Measurements from ENCODE around the gene ELOVL2.
"Not testable (repeated sequence)": the region's sequence is repeated elsewhere in the genome, so short reads cannot be mapped to it uniquely, and the experiment has no call there.

The ELOVL2 gene

DNA sequence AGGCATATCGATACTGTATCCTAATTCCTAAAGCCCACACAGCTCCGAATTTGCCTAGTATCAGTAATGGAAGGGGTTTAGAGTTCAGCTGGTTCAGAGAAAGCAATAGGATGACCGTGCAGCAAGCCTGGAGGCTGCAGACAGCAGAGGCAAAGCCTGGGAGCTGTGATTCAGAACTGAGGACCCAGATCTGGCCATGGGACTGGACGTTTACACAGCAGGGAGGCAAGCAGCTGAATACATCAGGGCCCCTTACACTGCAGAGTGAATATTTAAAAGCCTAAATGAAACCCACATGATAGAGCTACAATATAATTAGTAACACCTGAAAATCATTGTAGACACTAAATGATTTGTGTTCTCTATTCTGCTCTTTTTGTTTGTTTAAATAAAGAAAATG is 38.0 kb downstream of the ELOVL2 start:
- Histone ChIP-seq H3K4me3 (ENCODE audit: low read length) (no peak overlapping the region), H3K27me3 (ENCODE audit: control insufficient read depth, insufficient read depth, low read length) (no peaks in the 10 kb centered on the region), H3K4me1 (ENCODE audit: control insufficient read depth, low read depth, low read length) (peaks cover 4% of the 10 kb centered on the region), H3K9me3 (ENCODE audit: control insufficient read depth, low read depth, low read length) (no peaks in the 10 kb centered on the region), H3K27ac (ENCODE audit: low read length) (no peak overlapping the region), H3K9ac (ENCODE audit: low read length) (no peak overlapping the region), H3K36me3 (ENCODE audit: control insufficient read depth, low read depth, low read length) (no peaks in the 10 kb centered on the region)

DNA sequence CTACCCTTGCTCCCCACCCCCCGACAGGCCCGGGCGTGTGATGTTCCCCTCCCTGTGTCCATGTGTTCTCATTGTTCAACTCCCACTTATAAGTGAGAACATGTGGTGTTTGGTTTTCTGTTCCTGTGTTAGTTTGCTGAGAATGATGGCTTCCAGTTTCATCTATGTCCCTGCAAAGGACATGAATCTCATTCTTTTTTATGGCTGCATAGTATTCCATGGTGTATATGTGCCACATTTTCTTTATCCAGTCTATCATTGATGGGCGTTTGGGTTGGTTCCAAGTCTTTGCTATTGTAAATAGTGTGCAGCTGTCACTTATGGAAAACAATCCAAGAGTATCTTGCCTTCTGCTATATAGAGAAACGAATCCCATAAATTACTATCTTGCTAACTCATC is 40.8 kb downstream of the ELOVL2 start:
- not testable (repeated sequence) for H3K9ac ChIP-seq (ENCODE audit: low read length); H3K4me1 ChIP-seq (ENCODE audit: control insufficient read depth, low read depth, low read length); H3K4me3 ChIP-seq (ENCODE audit: low read length); H3K36me3 ChIP-seq (ENCODE audit: control insufficient read depth, low read depth, low read length); H3K9me3 ChIP-seq (ENCODE audit: control insufficient read depth, low read depth, low read length); H3K27ac ChIP-seq (ENCODE audit: low read length); H3K27me3 ChIP-seq (ENCODE audit: control insufficient read depth, insufficient read depth, low read length)

DNA sequence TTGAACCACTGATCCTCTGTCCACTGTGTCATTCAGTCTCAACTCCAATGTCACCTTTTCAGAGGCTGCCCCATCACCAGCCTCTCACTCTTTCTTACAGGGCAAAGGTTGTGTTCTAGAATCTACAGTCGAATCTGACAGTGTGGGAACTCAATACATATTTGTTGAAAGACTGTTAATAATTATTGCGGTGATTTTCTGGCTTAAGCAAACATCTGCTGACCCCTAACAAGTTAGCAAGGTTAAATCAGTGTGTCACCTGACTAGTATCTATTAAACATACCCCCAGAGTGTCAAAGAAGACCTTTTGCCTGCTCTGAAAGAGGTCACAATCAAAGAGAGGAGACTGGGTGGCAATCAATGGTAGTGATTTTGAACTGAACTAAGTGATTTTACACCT is 41.9 kb downstream of the ELOVL2 start:
- Histone ChIP-seq H3K27me3 (ENCODE audit: control insufficient read depth, insufficient read depth, low read length) (no peaks in the 10 kb centered on the region), H3K4me1 (ENCODE audit: control insufficient read depth, low read depth, low read length) (peaks cover 5% of the 10 kb centered on the region), H3K27ac (ENCODE audit: low read length) (no peak overlapping the region), H3K36me3 (ENCODE audit: control insufficient read depth, low read depth, low read length) (no peaks in the 10 kb centered on the region), H3K4me3 (ENCODE audit: low read length) (no peak overlapping the region), H3K9me3 (ENCODE audit: control insufficient read depth, low read depth, low read length) (no peaks in the 10 kb centered on the region), H3K9ac (ENCODE audit: low read length) (no peak overlapping the region)

DNA sequence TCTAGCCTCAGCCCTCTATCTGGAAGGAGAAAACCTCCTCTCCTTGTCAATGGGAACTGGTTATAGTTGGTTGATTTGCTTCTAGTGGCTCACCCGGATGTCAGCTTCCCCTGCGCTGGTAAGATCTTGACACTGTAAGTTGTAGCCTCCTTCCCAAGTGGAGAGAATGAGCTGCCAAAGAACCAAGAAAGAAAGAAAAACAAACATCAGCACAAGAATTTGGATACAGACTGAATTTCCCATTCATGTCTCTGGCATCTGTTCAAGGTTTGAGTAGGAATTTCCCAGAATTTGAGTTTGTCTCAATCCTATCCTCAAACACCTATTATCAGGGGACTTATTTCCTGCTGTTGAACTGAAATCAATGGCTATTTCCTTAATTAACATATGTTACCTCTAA is 44.1 kb downstream of the ELOVL2 start:
- Histone ChIP-seq H3K4me1 (ENCODE audit: control insufficient read depth, low read depth, low read length) (peaks cover 12% of the 10 kb centered on the region), H3K27me3 (ENCODE audit: control insufficient read depth, insufficient read depth, low read length) (no peaks in the 10 kb centered on the region), H3K4me3 (ENCODE audit: low read length) (no peak overlapping the region), H3K9ac (ENCODE audit: low read length) (no peak overlapping the region), H3K27ac (ENCODE audit: low read length) (no peak overlapping the region), H3K36me3 (ENCODE audit: control insufficient read depth, low read depth, low read length) (no peaks in the 10 kb centered on the region), H3K9me3 (ENCODE audit: control insufficient read depth, low read depth, low read length) (no peaks in the 10 kb centered on the region)

DNA sequence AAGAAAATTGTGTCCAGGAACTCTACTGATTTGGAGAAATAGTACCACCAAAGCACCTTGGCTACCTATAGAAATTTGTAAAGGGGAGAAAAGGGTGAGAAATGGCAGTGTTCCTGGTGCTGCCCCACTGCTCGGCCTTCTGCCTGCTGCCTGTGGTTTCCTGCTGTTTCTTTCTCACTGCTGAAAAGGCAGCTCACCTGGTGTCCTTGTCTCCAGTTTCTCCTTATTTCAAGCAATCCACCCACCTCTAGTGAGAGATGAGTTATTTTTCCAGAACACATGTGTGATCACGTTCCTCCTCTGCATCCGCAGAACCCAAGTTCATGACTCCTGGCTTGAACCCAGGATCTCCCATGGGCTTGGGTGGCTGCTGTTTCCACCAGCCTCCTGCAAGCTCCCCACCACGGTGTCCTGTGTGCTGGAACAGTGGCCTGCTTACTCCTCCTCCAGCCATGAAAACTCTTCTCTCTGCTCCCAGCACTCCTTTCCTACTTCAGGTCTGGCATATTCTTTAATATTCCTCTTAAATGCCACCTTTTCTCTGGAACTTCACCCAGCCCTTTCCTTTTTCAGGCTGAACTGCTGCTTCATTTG is 48.9 kb downstream of the ELOVL2 start:
- H3K36me3 ChIP-seq (ENCODE audit: control insufficient read depth, low read depth, low read length): no peaks in the 10 kb centered on the region
- H3K27me3 ChIP-seq (ENCODE audit: control insufficient read depth, insufficient read depth, low read length): no peaks in the 10 kb centered on the region
- H3K9me3 ChIP-seq (ENCODE audit: control insufficient read depth, low read depth, low read length): no peaks in the 10 kb centered on the region
- H3K4me1 ChIP-seq (ENCODE audit: control insufficient read depth, low read depth, low read length): peaks cover 15% of the 10 kb centered on the region
- no peak overlapping the region for H3K9ac ChIP-seq (ENCODE audit: low read length)
- no peak overlapping the region for H3K27ac ChIP-seq (ENCODE audit: low read length)
- no peak overlapping the region for H3K4me3 ChIP-seq (ENCODE audit: low read length)

DNA sequence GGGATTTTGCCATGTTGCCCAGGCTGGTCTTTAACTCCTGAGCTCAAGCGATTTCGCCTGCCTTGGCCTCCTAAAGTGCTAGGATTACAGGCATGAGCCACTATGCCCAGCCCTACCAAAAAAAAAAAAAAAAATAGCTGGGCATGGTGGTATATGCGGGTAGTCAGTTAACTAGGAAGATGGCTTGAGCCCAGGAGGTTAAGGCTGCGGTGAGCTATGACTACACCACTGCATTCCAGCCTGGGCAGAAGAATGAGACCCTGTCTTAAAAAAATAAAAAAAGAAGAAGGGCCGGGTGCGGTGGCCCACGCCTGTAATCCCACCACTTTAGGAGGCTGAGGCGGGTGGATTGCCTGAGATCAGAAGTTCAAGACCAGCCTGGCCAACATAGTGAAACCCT is 50.2 kb downstream of the ELOVL2 start:
- H3K9ac ChIP-seq (ENCODE audit: low read length): no peak overlapping the region
- no peaks in the 10 kb centered on the region for H3K9me3 ChIP-seq (ENCODE audit: control insufficient read depth, low read depth, low read length)
- no peaks in the 10 kb centered on the region for H3K36me3 ChIP-seq (ENCODE audit: control insufficient read depth, low read depth, low read length)
- no peak overlapping the region for H3K4me3 ChIP-seq (ENCODE audit: low read length)
- H3K4me1 ChIP-seq (ENCODE audit: control insufficient read depth, low read depth, low read length): peaks cover 15% of the 10 kb centered on the region
- H3K27me3 ChIP-seq (ENCODE audit: control insufficient read depth, insufficient read depth, low read length): no peaks in the 10 kb centered on the region
- no peak overlapping the region for H3K27ac ChIP-seq (ENCODE audit: low read length)

DNA sequence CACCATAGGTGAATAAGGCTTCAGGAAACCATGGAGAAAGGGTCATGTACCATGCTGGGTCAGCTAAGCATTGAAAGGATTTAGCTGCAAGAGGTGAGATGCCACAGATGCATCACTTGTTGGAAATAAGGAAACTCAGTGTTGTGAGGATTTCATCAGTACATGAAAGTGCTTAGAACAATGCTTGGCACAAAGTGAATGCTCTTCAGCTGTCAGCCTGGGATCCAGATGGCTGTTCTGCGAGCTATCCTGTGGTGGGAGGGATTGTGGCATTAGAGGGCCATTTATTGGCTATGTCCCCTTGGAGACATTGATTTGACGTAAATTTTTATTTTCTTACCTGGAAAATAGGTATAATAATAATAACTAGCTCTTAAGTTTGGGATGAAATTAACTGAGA is 53.0 kb downstream of the ELOVL2 start:
- Histone ChIP-seq H3K9ac (ENCODE audit: low read length) (no peak overlapping the region), H3K4me1 (ENCODE audit: control insufficient read depth, low read depth, low read length) (peaks cover 10% of the 10 kb centered on the region), H3K27ac (ENCODE audit: low read length) (no peak overlapping the region), H3K36me3 (ENCODE audit: control insufficient read depth, low read depth, low read length) (no peaks in the 10 kb centered on the region), H3K27me3 (ENCODE audit: control insufficient read depth, insufficient read depth, low read length) (no peaks in the 10 kb centered on the region), H3K9me3 (ENCODE audit: control insufficient read depth, low read depth, low read length) (no peaks in the 10 kb centered on the region), H3K4me3 (ENCODE audit: low read length) (no peak overlapping the region)

DNA sequence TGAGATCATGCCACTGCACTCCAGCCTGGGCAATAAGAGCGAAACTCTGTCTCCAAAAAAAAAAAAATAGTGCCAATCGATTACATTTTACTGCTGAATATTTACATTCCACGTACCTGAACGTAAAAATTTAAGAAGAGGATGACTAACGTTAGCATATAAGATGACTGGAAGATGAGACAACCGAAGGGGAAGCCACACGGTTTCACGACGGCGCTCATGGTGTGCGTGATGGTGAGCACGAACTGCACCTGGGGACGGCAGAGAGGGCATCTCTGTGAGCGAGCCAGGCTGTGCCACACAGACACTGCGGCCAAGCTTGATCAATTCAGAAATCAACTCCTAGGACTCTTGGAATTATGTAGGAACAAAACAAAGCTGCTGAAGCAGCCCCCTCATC is 54.5 kb downstream of the ELOVL2 start:
- H3K9me3 ChIP-seq (ENCODE audit: control insufficient read depth, low read depth, low read length): no peaks in the 10 kb centered on the region
- H3K4me3 ChIP-seq (ENCODE audit: low read length): no peak overlapping the region
- H3K36me3 ChIP-seq (ENCODE audit: control insufficient read depth, low read depth, low read length): no peaks in the 10 kb centered on the region
- no peak overlapping the region for H3K9ac ChIP-seq (ENCODE audit: low read length)
- H3K27me3 ChIP-seq (ENCODE audit: control insufficient read depth, insufficient read depth, low read length): no peaks in the 10 kb centered on the region
- H3K4me1 ChIP-seq (ENCODE audit: control insufficient read depth, low read depth, low read length): no peaks in the 10 kb centered on the region
- no peak overlapping the region for H3K27ac ChIP-seq (ENCODE audit: low read length)

DNA sequence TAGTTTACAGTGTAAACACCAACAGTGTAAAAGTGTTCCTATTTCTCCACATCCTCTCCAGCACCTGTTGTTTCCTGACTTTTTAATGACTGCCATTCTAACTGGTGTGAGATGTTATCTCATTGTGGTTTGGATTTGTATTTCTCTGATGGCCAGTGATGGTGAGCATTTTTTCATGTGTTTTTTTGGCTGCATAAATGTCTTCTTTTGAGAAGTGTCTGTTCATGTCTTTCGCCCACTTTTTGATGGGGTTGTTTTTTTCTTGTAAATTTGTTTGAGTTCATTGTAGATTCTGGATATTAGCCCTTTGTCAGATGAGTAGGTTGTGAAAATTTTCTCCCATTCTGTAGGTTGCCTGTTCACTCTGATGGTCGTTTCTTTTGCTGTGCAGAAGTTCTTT is 59.1 kb downstream of the ELOVL2 start:
- not testable (repeated sequence) for H3K4me3 ChIP-seq (ENCODE audit: low read length); H3K27ac ChIP-seq (ENCODE audit: low read length); H3K4me1 ChIP-seq (ENCODE audit: control insufficient read depth, low read depth, low read length); H3K9ac ChIP-seq (ENCODE audit: low read length); H3K9me3 ChIP-seq (ENCODE audit: control insufficient read depth, low read depth, low read length); H3K27me3 ChIP-seq (ENCODE audit: control insufficient read depth, insufficient read depth, low read length); H3K36me3 ChIP-seq (ENCODE audit: control insufficient read depth, low read depth, low read length)

DNA sequence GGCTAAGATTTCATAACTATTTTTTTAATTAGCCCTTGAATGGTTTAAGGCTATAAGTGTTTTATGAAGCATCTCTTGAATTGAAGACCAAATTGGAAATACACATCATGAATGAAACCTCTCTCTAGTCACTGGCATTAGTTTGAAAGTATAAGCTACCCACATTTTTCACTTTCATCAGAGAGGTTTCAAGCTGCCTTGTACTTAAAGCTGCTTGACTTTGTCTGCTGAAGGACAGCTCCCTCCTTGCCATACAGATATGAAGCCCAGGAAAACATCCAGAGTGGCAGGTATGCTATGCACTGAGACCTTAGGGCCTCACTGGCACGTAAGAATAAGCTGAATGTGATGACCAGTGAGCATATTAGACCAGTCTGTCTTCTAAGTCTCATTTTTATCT is 62.7 kb downstream of the ELOVL2 start:
- Histone ChIP-seq H3K27me3 (ENCODE audit: control insufficient read depth, insufficient read depth, low read length) (no peaks in the 10 kb centered on the region), H3K9me3 (ENCODE audit: control insufficient read depth, low read depth, low read length) (no peaks in the 10 kb centered on the region), H3K36me3 (ENCODE audit: control insufficient read depth, low read depth, low read length) (no peaks in the 10 kb centered on the region), H3K4me1 (ENCODE audit: control insufficient read depth, low read depth, low read length) (peaks cover 3% of the 10 kb centered on the region), H3K4me3 (ENCODE audit: low read length) (no peak overlapping the region), H3K27ac (ENCODE audit: low read length) (no peak overlapping the region), H3K9ac (ENCODE audit: low read length) (no peak overlapping the region)

DNA sequence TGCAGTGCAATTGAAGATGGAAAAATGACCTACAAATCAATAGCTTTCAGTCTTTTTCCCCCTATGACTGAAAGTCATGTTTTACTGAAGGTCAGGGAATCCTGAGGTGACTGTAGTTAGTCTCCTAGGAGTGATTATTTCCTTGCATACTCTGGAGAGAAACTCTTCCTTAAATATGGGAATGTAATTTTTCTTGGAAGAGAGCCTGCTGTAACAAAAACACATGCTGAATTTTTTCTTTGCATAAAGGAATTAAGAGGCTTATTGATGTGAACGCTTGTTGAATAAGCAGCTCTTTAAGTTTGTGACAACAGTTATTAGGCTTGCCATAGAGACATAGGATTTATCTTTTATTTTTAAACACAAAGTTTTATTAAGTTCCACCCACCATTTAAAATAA is 64.5 kb downstream of the ELOVL2 start:
- Histone ChIP-seq H3K36me3 (ENCODE audit: control insufficient read depth, low read depth, low read length) (no peaks in the 10 kb centered on the region), H3K27ac (ENCODE audit: low read length) (no peak overlapping the region), H3K9me3 (ENCODE audit: control insufficient read depth, low read depth, low read length) (no peaks in the 10 kb centered on the region), H3K4me1 (ENCODE audit: control insufficient read depth, low read depth, low read length) (peaks cover 3% of the 10 kb centered on the region), H3K4me3 (ENCODE audit: low read length) (no peak overlapping the region), H3K9ac (ENCODE audit: low read length) (no peak overlapping the region), H3K27me3 (ENCODE audit: control insufficient read depth, insufficient read depth, low read length) (no peaks in the 10 kb centered on the region)

DNA sequence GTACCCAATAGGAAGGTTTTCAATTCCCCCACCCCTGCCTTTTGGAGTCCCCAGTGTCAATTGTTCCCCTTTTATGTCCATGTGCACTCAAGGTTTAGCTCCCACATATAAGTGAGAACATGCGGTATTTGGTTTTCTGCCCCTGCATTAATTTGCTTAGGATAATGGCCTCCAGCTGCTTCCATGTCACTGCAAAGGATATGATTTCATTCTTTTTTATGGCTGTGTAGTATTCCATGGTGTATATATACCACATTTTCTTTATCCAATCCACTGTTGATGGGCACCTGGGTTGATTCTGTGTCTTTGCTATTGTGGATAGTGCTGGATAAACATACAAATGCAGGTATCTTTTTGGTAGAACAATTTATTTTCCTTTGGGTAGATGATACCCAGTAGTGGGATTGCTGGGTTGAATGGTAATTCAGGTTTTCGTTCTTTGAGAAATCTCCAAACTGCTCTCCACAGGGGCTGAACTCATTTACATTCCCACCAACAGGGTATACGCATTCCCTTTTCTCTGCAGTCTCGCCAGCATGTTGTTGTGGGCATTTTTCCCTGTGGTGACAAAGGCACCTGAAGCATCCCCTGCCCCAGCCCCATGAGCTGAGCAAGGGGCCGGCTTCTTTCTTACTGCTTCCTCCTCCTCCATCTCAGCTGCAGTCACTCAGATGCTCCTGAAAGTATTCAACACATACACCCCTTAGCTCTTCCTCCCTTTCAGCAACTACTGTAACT is 66.7 kb downstream of the ELOVL2 start:
- no peak overlapping the region for H3K4me3 ChIP-seq (ENCODE audit: low read length)
- peaks cover 3% of the 10 kb centered on the region for H3K4me1 ChIP-seq (ENCODE audit: control insufficient read depth, low read depth, low read length)
- H3K9me3 ChIP-seq (ENCODE audit: control insufficient read depth, low read depth, low read length): no peaks in the 10 kb centered on the region
- no peaks in the 10 kb centered on the region for H3K36me3 ChIP-seq (ENCODE audit: control insufficient read depth, low read depth, low read length)
- H3K27ac ChIP-seq (ENCODE audit: low read length): no peak overlapping the region
- no peaks in the 10 kb centered on the region for H3K27me3 ChIP-seq (ENCODE audit: control insufficient read depth, insufficient read depth, low read length)
- no peak overlapping the region for H3K9ac ChIP-seq (ENCODE audit: low read length)

Data from iPS-18a (cell line).